Type B pancreatic cell (in vitro differentiated cells): ENCODE measurements around the gene PPP2R5C. TPM values are rescaled to one million over a fixed set of nuclear protein-coding genes. Genes with fewer than 3 reads are reported as not detected.
"Not testable (repeated sequence)": the region's sequence is repeated elsewhere in the genome, so short reads cannot be mapped to it uniquely, and the experiment has no call there.

Experiments used
- DNase-seq: peaks from one replicate; pipeline ENCODE4 v3.0.0; 2021; ENCODE audit warnings: mixed read lengths; ENCODE audit not compliant: unreplicated experiment; ENCODE audit errors: extremely low spot score
- H3K27ac Mint-ChIP-seq: 2 replicates; pipeline ENCODE4 v1.8.0; 2021; ENCODE audit warnings: mild to moderate bottlenecking, mixed read lengths
- H3K27me3 Mint-ChIP-seq: 2 replicates; pipeline ENCODE4 v1.8.0; 2021; ENCODE audit warnings: mixed read lengths
- H3K36me3 Mint-ChIP-seq: 2 replicates; pipeline ENCODE4 v1.8.0; 2021; ENCODE audit warnings: mixed read lengths
- H3K4me1 Mint-ChIP-seq: one replicate; pipeline ENCODE4 v1.8.0; 2021; ENCODE audit warnings: mixed read lengths; ENCODE audit not compliant: unreplicated experiment
- H3K4me3 Mint-ChIP-seq: 2 replicates; pipeline ENCODE4 v1.8.0; 2021; ENCODE audit warnings: mild to moderate bottlenecking, mixed read lengths
- H3K9me3 Mint-ChIP-seq: 2 replicates; pipeline ENCODE4 v1.8.0; 2021; ENCODE audit warnings: mixed read lengths
- CTCF ChIP-seq: fragments of 200-600 bp; sonication (generic); conservative IDR thresholded peaks from 2 replicates; pipeline ENCODE4 v1.5.0; 2021; ENCODE audit warnings: antibody characterized with exemption, mild to moderate bottlenecking
- total RNA-seq: library from RNA; stranded (reverse); gene quantifications from 2 replicates; pipeline ENCODE4 v1.2.1, GENCODE V29; 2021; ENCODE audit warnings: low replicate concordance

The PPP2R5C gene
- total RNA-seq, 1 donor from 2014 or later = 99.8 TPM

- H3K27ac Mint-ChIP-seq = no peak overlapping the region
- peaks cover 20% of the 10 kb centered on the region for H3K27me3 Mint-ChIP-seq
- DNase-seq = no peak
- H3K9me3 Mint-ChIP-seq = peaks cover 6% of the 10 kb centered on the region
- no peaks in the 10 kb centered on the region for H3K4me1 Mint-ChIP-seq
- H3K4me3 Mint-ChIP-seq = no peak overlapping the region
- no peak for TF ChIP-seq CTCF
- H3K36me3 Mint-ChIP-seq = no peaks in the 10 kb centered on the region
Observed at GRCh38 chr14:101739446-101740141, 21.9 kb upstream of the PPP2R5C start.

- no peak for TF ChIP-seq CTCF
- H3K4me1 Mint-ChIP-seq = no peaks in the 10 kb centered on the region
Observed at GRCh38 chr14:101740981-101741380, 20.5 kb upstream of the PPP2R5C start.

GRCh38 chr14:101743701-101744100, 17.8 kb upstream of the PPP2R5C start:
- H3K4me3 Mint-ChIP-seq = no peak overlapping the region
- DNase-seq = no peak
- no peaks in the 10 kb centered on the region for H3K36me3 Mint-ChIP-seq
- H3K4me1 Mint-ChIP-seq = no peaks in the 10 kb centered on the region
- no peak overlapping the region for H3K27ac Mint-ChIP-seq
- peaks cover 55% of the 10 kb centered on the region for H3K27me3 Mint-ChIP-seq
- TF ChIP-seq CTCF = no peak
- peaks cover 6% of the 10 kb centered on the region for H3K9me3 Mint-ChIP-seq

More at GRCh38 chr14:101740981-101741380, 20.5 kb upstream of the PPP2R5C start:
- Mint-ChIP-seq H3K27me3 (peaks cover 29% of the 10 kb centered on the region), H3K4me3 (no peak overlapping the region), H3K36me3 (no peaks in the 10 kb centered on the region), H3K9me3 (peaks cover 6% of the 10 kb centered on the region), H3K27ac (no peak overlapping the region)
- DNase-seq = no peak

- H3K27ac Mint-ChIP-seq, H3K4me3 Mint-ChIP-seq, DNase-seq, H3K9me3 Mint-ChIP-seq, H3K4me1 Mint-ChIP-seq, H3K36me3 Mint-ChIP-seq: not testable (repeated sequence)
- H3K27me3 Mint-ChIP-seq = peaks cover 58% of the 10 kb centered on the region
Observed at GRCh38 chr14:101744382-101744781, 17.1 kb upstream of the PPP2R5C start.

- H3K4me1 Mint-ChIP-seq, H3K9me3 Mint-ChIP-seq, H3K4me3 Mint-ChIP-seq, H3K36me3 Mint-ChIP-seq, DNase-seq, H3K27ac Mint-ChIP-seq: not testable (repeated sequence)
- peaks cover 85% of the 10 kb centered on the region for H3K27me3 Mint-ChIP-seq
Observed at GRCh38 chr14:101749756-101750155, 11.8 kb upstream of the PPP2R5C start.

GRCh38 chr14:101754893-101755292, 6.6 kb upstream of the PPP2R5C start:
- Mint-ChIP-seq H3K36me3 (no peaks in the 10 kb centered on the region), H3K4me1 (no peaks in the 10 kb centered on the region), H3K27me3 (peaks cover 77% of the 10 kb centered on the region), H3K4me3 (no peak overlapping the region), H3K27ac (no peak overlapping the region), H3K9me3 (no peaks in the 10 kb centered on the region)
- DNase-seq = no peak
- no peak for TF ChIP-seq CTCF
